Mesothelial cell of epicardium (in vitro differentiated cells): ENCODE data around the gene AGTR1. TPM values are rescaled to one million over a fixed set of nuclear protein-coding genes. Genes with fewer than 3 reads are reported as not detected.

Experiments
- DNase-seq, 2 experiments: peaks; one replicate each; pipeline ENCODE4 v3.0.0; 2021; ENCODE audit warnings: low spot score in 2 of 2; ENCODE audit not compliant: unreplicated experiment in 2 of 2
- H3K27ac Mint-ChIP-seq: 2 replicates; pipeline ENCODE4 v1.8.0; 2021; ENCODE audit warnings: mixed read lengths
- H3K27me3 Mint-ChIP-seq: 2 replicates; pipeline ENCODE4 v1.8.0; 2021; ENCODE audit warnings: low read depth, mixed read lengths
- H3K36me3 Mint-ChIP-seq: 2 replicates; pipeline ENCODE4 v1.8.0; 2021; ENCODE audit warnings: mixed read lengths
- H3K4me1 Mint-ChIP-seq: 2 replicates; pipeline ENCODE4 v1.8.0; 2021; ENCODE audit warnings: mixed read lengths
- H3K4me3 Mint-ChIP-seq: 2 replicates; pipeline ENCODE4 v1.8.0; 2021; ENCODE audit warnings: mild to moderate bottlenecking, moderate library complexity, mixed read lengths
- H3K9me3 Mint-ChIP-seq: 2 replicates; pipeline ENCODE4 v1.8.0; 2021; ENCODE audit warnings: mixed read lengths
- CTCF ChIP-seq: fragments of 200-600 bp; sonication (generic); IDR thresholded peaks from one replicate; pipeline ENCODE4 v1.5.0; 2021; ENCODE audit warnings: antibody characterized with exemption; ENCODE audit not compliant: unreplicated experiment
- total RNA-seq: library from RNA; stranded (reverse); gene quantifications from 3 replicates; pipeline ENCODE4 v1.2.1, GENCODE V29; 2021

AGTR1 gene
- total RNA-seq, 1 donor from 2014 or later = 0.13 TPM

DNA sequence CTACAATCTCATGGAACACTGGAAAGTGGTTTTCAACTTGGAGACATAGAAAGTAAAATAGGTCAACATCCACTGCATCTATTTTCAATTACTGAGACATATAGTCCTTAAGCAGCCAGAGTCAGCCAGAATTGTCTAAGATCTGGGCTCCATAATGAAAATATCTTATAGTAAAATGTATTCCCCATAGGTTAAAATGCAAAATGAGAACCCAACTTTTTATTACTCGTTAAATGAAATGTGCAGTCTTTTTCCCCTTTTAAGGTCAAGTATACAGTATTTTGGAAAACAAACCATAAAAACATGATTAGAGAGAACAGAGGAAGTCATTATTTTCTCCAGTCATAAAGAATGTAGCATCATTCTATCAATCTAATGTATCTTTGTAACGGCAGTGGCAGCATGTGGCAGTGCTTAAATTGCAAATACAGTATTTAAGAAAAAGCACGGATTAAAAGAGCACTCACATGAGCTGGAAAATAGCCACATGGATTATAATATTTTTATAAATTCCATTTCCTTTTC lies 65.5 kb downstream of the AGTR1 start:
- no peak for DNase-seq
- Mint-ChIP-seq H3K4me1 (peaks cover 25% of the 10 kb centered on the region), H3K4me3 (no peak overlapping the region), H3K27me3 (peaks cover 2% of the 10 kb centered on the region), H3K9me3 (peaks cover 6% of the 10 kb centered on the region), H3K36me3 (no peaks in the 10 kb centered on the region), H3K27ac (no peak overlapping the region)
- no peak for TF ChIP-seq CTCF

DNA sequence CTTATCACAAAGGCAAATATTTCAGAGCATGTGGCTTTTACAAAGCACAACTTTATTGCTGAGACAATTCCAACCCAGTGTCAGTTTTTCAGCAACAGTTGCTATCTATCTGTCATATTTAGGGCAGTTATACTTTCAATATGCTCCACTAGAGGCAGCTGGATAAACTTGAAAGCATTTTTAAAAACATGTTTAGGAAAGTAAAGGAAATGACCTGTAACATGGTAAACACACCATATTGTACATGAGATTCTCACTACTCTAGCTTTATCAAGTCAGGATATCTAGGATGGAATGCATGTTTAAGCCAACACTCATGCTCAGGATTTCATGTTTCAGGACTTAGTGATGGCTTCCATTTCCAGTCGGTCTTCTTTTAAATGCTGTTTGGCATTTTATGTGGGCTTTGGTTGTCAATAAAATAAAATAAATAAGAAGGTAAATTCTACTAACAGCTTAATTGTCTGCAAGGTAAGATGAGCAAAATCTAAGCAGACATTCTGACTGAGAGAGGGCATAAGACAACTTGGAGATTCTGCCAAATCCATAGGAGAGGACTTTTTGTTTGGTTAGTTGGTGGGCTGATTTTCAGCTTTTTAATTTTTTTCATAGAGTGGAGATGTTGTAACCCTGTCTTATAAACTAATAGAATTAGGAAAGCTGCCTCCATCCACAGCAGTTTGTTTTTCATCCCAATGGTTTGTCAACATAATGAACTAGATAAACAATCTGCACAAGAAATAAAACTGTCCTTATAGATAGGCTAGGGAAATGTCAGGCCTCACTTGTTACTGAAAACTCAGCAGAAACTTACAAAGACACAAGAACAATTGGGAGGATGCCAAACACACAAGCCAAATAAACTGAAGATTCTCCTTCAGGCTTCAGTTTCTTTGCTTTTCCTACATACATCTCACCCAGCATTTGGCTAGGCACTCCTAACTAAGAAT lies 66.6 kb downstream of the AGTR1 start:
- Mint-ChIP-seq H3K4me1 (peaks cover 16% of the 10 kb centered on the region), H3K27me3 (peaks cover 1% of the 10 kb centered on the region), H3K27ac (peak overlapping the region; percentile 48), H3K9me3 (peaks cover 12% of the 10 kb centered on the region), H3K36me3 (no peaks in the 10 kb centered on the region), H3K4me3 (no peak overlapping the region)
- no peak for DNase-seq
- no peak for TF ChIP-seq CTCF

GRCh38 chr3:148772361-148772760 lies 74.7 kb downstream of the AGTR1 start:
- H3K27me3 Mint-ChIP-seq = no peaks in the 10 kb centered on the region
- no peak for TF ChIP-seq CTCF
- H3K4me1 Mint-ChIP-seq = no peaks in the 10 kb centered on the region
- no peak overlapping the region for H3K4me3 Mint-ChIP-seq
- H3K36me3 Mint-ChIP-seq = no peaks in the 10 kb centered on the region
- H3K27ac Mint-ChIP-seq = no peak overlapping the region
- H3K9me3 Mint-ChIP-seq = peaks cover 24% of the 10 kb centered on the region
- DNase-seq = no peak

DNA sequence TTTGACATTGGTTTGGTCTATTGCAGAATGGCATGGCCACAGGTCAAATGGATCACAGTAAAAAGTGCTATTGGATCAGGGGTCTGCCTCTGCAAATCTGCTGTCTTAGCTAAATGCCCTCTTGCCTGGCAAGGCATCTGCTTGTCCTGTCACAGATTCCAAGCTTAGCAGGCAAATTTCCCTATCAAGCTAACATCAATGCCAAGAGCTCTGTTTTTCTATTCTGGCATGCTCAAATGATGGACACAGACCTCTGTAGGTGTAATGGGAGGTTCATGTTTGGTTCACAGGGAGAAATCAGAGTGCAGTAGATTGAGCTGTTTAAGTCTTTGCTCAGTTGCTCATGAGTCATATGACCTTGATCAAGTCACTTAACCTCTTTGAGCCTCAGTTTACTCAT lies 75.1 kb downstream of the AGTR1 start:
- no peak for DNase-seq
- no peak for TF ChIP-seq CTCF
- Mint-ChIP-seq H3K4me1 (no peaks in the 10 kb centered on the region), H3K27me3 (no peaks in the 10 kb centered on the region), H3K9me3 (peaks cover 24% of the 10 kb centered on the region), H3K4me3 (no peak overlapping the region), H3K36me3 (no peaks in the 10 kb centered on the region), H3K27ac (no peak overlapping the region)

GRCh38 chr3:148773805-148774204 lies 76.1 kb downstream of the AGTR1 start:
- no peak for TF ChIP-seq CTCF
- no peak overlapping the region for H3K4me3 Mint-ChIP-seq
- H3K27ac Mint-ChIP-seq = no peak overlapping the region
- no peaks in the 10 kb centered on the region for H3K36me3 Mint-ChIP-seq
- H3K4me1 Mint-ChIP-seq = no peaks in the 10 kb centered on the region
- H3K27me3 Mint-ChIP-seq = no peaks in the 10 kb centered on the region
- H3K9me3 Mint-ChIP-seq = peaks cover 22% of the 10 kb centered on the region
- DNase-seq = no peak
